Putamen (tissue), 1 donor: ENCODE data around the gene VPS39.

ENCODE experiments used
- DNase-seq: peaks from one replicate; pipeline ENCODE4 v3.0.0-alpha.2; 2016; ENCODE audit warnings: low spot score

VPS39 gene

DNA sequence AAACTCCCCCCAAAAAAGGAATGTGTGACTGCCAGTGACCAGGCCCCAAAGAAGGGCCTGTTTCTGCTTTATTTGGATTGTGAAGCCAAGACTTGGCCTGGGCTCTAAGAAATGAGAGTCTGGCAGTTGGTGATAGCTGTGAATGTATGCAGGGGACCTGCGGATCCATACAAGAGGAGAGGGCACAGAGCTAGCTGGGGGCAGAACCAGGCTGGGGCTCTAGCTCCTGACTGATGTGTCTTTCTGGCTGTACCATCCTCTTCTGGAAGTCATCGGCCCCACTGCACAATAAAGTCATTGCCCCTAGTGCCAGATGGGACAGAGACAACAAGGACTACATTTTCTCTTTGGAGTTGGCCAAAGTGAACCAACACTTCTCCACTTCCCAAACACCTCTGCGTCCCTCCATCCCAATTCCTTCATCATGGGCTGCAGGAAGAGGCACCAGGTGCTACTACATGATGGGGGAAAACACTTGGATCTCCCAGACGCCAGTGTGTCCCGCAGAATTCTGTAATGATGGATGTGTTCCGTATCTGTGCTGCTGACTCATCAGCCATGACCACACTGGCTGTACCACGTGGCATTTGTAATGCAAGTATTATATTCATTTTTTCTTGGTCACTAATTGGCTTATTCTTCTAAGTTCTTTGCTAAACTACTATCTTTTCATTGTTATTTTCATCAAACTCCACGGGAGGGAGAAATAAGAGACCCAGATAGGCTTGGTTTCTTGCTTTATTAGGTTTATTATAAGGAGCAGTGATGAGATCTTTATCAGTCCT, 49.9 kb downstream of the VPS39 start:
- DNase-seq = no peak

DNA sequence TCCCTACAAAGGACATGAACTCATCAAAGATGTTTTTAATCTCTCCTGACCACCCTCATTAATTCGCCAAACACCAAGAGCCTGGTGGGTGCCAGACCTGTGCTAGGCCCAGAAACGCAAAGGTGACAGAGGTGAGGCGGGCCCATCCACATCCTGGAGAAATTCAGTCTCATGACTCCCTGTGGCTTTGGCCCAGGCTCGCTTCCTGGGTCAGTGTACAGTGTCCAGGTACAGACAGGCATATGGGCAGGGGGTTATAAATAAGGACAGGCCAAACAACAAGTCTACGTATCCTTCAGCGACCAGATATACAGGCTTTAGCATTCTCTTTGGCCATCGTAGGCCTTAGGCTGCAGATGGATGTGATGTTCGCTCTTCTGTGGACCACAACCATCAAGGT, 50.7 kb downstream of the VPS39 start:
- no peak for DNase-seq

DNA sequence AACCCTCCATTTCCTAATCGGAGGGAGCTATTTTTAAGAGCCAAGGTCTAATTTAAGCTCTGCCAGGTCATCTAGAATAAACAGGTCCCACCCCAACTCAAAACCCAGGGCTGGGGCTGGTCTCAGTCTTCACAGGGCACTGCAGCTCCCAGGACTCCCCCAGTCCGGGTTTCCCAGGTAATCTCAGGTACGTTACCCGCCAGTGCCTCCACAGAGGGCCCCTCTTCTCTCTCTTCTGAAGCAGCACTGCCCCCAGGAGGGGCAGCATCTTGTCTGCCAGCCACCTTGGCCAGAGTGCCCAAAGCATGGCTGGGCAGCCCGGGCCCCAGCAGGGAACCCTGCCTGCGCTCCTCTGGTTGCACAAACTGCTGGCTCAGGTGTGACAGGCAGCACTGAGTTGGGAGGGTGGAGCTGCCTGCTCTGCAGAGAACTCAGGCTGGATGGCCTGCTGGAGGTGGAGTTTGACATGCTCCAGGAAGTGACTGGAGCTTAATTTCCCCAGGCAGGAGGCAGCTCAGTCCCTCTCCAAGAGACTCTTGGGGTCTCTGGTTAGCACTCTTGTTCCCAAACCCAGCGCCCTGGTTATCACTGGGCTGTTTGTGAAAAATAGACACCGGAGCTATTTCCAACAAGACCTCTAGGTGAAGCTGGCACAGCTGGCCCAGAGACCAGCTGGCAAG, 51.7 kb downstream of the VPS39 start, which contains the start of gene PLA2G4F:
Gene PLA2G4F, minus strand, starts transcription at position 394 of the 680 bp plus-strand sequence. Its CDS starts 87 bp downstream, at position 307.
- no peak for DNase-seq

DNA sequence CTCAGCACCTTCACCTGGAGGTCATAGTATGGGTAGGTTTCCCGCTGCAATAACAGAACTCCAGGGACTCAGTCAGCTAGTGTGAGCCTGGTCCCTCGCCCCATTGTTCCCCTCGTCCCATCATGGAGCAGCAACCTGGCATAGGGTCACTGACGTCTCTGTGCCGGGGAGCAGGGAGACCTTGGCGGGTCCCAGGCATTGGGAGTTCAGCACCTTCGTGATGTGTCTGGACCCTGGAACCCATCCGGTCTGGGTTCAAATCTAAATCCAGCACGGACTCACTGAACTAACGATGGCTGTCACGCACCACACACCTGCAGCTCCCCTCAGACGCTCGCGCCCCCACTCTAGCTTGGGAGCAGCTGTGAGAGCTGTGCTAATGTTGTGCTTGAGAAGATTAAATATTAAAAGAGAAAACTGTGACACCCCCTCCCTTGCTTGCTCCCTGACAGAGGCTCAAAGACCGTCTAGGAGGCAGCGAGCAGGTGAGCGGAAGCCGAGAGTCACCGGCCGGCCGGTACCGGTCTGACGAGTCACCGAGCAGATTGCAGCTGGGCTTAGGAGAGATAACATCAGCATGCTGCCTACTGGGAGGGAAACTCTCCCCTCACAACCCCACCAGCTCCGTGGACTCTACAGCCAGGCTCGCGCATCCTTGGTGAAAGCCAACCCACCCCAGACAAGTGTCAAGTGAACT, 52.4 kb downstream of the VPS39 start:
- no peak for DNase-seq

DNA sequence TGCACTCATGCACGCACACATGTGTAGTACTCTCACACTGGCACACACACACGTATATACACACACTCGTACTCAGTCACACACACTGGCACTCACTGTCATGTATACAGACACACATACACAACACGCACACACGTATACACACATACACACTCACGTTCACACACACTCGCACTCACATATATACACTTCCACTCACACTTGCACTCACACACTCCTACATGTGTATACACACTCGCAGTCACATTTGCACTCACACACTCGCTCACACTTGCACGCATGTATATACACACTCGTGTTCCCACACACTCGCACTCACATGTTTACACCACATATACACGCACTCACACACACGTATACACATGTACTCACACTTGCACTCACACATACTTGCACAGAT, 53.1 kb downstream of the VPS39 start:
- DNase-seq = no peak

DNA sequence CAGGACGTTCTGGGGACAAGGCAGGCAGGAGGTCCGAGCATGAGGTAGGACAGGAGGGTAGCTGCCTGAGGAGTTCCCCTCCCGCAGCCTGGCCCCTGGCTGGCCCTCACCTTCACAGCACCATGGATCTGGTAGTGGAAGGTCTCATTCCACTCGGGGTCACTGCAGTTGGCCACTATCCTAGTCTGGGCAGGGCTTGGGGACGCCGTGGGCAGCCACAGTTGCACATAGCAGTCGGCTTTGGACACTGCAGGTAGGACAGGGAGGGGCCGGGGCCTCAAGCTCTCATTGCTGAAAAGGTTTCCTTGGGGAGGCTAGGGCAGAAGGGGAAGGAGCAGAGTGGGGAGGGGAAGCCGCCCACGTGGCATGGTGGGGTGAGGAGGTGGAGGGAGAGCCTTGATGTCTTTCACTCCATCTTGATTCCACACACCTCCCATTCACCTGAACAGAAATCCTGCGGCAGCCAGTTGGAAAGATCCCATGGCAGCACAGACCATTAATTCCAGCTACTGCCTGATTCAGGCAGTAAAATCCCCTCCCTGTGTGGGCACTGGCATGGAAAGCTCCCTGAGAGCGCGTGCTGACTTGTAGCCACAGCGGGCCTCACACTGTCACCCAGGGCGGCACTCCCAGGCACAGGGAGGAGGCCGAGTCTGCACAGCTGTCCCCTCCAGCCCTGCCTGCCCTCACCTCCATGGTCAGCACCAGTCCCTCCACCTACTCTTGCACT, 53.7 kb downstream of the VPS39 start:
- DNase-seq = no peak

DNA sequence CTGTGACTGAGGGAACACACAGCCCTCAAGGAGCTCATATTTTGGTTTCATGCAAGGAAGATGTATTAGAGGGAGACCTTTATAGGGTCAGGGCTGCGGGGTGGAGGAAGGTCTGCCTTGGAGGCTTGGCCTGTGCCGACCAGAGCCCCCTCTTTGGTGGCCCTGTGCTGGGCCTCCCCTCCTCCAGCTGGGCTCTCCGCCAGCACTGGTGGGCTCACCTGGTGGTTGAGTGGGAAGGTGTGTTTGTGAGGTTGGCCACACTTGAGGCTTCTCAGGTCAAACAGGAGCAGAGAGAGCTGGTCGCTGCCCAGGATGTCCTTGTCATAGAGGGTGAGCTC, 54.3 kb downstream of the VPS39 start:
- DNase-seq = no peak

DNA sequence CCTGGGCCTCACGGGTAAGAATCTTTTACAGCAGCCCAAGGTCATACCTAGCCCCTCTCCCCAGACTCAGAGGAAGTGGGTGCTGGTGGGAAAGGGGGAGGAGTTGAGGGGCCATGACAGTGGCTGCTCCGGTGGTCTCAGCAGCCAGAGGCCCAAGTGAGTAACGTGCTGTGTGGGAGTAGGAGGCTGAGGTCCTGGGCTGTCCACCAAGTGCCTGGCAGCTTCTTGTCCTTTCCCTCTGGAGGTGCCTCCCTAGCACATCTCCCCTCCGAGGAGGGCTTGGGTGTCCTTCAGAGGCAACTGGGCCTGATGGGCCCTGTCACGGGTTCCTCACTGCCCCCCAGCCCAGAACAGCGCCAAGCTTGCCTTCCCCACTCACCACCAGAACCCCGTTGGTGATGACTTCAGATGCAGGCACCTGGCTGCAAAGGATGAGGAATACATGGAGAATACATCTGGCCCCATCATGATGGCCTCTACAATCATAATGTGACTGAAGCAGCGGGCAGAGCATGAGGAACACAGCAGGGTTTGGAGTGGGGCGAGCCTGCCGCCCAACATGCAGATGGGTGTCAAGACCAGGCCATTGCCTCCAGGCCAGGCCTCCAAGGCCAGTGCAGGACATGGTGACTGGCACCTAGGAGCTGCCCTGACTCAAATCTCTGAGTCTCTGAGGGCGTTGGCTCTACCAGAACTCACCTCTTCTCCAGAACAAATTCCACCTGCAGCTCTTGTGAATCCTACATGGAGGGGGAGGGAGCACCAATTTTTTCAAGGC, 55.0 kb downstream of the VPS39 start:
- DNase-seq = no peak

DNA sequence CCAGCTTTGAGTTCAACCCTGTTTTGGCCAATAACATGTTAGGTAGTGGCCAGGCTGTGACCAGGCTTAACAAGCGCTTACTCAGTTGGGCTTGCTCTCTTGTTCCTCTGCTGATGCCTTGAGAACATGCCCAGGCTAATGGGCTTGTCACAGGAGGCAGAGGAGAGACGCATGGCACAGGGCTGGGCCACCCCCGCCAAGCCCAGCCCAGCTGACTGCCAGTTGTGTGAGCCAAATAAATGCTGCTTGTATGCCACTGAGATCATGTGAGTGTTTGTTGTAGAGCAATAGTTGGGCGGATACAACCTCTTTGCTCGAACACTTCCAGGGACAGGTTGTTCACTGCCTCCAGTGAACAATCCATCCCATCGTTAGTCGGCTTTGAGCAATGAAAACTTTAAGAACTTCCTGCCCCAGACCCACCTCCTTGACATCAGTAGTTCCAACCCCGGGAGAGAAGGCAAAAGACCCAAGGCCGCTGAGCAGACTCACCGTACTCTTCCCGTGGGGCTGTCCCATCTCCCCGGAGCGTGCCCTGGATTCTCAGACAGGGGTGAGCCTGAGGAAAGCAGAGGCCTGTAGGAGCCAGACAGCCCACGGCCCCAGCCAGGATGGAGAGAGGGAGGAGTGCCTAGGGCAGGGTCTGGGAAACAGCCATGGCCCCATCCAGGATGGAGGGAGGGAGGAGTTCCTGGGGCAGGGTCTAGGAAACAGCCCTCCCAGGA, 55.7 kb downstream of the VPS39 start:
- DNase-seq = no peak

DNA sequence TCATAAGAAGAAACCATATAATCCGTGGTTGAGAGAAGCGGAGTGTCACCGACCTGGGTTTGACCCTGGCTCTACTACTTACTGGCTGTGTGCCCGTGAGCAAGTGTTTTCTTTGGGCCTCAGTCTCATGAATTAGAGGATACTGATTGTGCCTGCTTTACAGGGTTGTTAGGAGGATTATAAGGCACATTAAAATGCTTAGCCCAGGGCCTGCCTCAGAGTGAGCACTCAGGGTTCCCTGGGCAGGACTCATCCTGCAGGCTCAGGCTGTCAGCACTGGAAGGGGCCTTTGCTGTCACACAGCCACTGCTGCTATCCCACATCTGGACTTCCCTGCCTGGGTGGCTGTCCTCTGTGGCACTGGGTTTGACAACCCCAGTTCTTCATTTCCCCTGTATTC, 56.4 kb downstream of the VPS39 start:
- no peak for DNase-seq

DNA sequence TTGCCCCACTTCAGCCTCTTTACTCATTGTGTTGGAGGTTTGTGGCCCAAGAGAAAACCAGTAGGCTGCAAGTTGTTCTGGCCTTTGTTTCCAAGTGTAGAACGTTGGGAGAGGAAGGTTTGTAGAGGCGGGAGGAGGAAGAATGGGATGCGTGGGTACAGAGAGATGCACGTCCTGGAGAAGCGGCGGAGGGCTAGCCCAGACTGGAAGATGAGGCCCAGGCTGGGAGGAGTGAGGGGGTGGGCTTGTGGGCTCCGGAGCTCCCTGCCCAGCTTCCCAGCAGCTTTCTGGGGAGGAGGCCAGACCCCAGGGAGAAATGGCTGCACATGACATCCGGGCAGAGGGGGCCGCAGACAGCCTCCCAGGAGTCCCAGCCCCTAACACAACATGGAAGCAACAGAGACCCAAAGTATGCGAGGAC, 57.0 kb downstream of the VPS39 start:
- DNase-seq = no peak

DNA sequence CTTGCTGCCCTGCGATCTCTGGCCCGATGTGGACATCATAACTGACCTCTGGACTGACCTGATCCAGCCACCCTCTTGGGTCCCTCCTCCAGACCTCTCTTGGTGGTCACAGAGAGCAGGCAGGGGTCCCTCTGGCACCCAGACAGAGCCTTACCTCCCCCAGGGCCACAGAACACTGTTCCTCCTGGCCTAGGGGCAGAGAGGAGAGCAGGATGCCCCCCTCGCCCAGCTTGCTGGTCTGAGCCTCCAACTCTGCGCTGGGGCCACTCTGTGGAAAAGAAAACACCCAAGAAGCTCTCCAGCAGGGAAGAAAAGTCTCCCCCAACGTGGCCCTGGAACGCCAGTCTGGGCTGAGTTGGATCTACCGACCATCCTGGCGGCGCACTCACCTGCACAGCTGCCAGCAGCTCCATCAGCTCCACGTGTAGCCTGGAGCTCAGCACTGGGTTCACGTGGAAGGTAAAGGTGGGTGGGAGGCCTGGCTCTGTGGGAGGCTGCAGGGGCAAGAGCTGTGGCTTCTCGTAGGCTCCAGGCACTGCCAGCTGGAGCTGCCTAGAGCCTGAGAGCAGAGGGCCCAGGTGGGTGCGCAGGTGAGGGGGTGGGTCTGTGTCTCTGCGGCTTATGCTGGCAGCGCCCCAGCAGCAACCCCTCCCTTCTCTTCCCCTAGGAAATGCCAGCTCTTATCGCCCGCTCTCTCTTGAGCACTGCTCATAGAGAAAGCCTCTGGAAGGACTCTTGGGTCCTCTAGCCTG, 57.7 kb downstream of the VPS39 start:
- peak; percentile 53 for DNase-seq

DNA sequence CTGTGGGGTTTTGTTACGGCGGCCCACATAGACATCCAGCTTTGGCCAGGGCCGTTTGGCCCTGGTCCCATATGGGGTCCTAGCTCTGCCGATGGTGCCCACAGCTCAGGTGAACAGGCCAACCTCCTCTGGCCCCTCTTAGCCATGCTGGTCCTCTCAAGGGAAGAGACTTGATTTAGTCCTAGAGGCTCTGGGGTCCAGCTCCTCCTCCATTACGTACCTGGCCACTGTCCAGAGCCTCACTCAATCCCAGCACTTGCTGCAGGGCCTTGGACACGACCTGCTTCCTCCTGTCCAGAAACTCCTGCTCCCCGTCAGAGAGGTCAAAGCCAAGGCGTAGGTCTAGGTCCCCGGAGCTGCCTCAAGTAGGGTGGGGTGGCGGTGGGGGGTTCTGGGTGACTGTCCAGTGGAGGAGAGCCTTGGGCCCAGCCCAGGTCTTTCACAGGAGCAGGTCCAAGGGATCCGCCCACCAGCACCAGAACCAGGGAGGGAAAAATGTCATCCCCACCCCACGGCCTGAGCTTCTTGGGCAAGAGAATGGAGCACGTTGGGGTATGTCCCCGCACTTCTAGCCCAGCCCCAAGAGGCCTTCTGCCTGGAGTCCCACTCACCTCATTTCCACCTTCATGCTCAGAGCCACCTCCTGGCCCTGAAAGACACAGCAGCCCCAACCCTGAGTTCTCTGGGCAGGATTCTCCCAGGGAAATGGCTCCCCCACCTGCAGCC, 58.4 kb downstream of the VPS39 start:
- no peak for DNase-seq

DNA sequence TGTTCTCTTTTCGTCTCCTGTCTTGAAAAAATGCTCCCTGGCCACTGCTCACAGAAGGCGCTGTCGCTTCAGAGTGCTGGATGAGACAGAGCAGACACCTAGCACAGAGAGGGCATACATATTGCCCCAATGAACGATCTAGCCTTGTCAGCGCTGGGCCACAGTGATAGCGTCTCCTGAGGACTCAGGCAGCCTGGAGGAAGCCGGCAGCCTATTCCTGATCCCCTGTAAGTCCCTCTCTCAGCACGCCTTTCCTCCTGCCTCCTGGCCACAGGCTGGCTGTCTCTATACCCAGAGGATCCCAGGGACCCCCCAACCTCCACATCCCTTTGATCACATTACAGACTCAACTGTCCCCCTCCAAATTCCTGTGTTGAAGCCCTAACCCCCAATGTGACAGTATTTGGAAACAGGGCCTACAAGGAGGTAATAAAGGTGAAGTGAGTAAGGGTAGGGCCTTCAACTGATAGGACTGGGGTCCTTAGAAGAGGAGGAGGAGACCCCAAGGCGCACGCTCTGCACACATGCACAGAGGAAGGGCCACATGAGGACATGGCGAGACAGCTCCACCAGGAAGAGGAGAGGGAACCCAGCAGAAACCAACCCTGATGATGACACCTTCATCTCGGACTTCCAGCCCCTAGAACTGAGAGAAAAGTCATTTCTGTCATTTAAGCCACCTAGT, 59.2 kb downstream of the VPS39 start:
- no peak for DNase-seq

DNA sequence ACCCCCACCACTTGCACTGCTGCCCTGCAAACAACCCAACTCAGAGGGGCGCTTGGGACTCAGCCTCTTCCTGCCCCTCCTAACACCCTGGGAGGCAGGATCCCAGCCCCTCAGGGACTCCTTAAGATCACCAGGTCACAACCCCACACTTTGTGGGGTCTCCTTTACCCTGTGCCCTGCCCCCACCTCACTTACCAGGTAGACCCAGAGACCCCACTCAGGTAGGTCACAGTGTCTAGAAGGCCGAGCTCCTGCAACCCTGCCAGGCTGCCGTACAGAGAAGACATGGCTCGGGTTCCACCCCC, 60.7 kb downstream of the VPS39 start:
- no peak for DNase-seq

DNA sequence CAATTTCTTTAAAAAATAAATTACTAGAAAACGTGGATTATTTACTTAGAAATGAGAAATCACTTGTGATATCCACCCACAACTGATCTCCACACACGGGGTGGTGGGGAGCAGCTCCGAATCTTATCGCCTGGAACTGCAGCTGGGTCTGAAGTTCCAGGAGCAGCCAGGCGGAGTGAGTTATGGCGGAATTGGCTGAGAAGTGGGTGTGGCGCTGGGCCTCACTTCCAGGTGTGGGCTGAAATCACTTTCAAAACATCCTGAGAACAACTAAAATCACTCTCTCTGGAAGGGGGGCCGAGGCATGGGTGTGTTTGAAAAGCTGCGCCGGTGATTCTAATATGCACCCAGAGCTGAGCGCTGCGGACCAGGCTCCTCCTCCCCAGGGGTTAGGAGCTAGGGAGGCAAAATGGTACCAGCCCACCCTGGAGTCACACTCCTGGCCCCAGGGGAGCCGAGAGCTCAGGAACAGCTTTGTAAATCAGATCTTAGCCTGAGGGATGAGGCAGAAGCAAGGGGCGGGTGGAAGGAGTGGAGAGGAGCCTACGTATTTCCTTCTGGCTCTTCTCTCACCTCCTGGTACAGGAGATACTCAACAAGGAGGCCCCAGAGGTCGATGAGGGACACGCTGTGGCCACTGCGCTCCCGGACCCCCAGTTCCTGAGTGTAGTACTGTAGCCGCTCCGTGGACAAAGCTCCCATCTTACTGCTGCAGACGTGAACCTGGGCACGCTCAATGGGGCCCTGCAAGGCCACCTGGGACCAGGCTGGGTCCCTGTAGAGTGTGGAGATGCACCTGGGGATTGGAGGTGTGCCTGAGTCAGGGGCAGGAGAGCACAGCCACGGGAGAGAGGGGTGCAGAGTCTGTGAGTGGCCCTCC, 61.3 kb downstream of the VPS39 start:
- DNase-seq = no peak

DNA sequence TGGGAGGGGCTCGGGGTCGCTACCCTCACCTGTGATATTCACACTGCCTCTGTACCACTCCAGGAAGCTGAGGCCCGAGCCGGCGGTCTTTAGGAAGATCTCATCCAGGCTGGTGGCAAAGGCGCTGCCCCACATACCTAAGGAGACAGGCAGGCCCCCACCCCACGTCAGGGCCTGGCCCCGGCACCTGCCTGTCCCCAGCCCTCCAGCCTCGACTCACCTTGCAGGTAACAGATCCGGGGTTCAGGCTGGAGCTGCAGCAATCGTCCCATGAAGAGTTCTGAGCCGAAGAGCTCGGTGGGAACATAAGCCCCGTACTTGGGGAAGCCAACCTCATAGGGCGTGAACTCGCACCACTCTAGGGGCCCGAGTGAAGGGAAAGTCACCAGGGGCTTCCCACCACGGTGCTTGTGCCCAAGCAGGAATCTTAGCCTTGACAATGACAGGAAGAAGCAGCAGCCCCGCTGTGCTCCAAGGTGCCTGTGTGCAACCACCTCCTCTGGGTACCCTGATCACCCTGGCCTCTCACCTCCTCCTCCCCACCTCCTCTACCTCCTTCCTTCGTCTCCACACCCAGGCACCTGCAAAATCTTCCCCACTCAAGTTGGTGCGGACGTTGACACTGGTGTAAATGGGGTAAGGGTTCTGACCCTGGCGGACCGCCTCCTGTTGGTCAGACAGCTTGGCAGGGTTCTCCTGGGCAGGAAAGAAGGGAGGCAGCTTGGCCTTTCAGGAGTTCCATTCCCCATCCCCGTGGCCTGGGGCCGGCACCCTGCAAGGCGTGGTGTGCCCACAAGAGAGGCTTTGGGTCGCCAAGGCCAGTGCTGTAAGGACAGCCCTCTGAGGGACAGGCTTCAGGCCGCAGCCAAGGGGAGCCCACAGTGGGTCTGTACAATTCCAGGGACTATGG, 62.3 kb downstream of the VPS39 start:
- no peak for DNase-seq
